ENCODE data around the gene VSX1.

The VSX1 gene

DNA sequence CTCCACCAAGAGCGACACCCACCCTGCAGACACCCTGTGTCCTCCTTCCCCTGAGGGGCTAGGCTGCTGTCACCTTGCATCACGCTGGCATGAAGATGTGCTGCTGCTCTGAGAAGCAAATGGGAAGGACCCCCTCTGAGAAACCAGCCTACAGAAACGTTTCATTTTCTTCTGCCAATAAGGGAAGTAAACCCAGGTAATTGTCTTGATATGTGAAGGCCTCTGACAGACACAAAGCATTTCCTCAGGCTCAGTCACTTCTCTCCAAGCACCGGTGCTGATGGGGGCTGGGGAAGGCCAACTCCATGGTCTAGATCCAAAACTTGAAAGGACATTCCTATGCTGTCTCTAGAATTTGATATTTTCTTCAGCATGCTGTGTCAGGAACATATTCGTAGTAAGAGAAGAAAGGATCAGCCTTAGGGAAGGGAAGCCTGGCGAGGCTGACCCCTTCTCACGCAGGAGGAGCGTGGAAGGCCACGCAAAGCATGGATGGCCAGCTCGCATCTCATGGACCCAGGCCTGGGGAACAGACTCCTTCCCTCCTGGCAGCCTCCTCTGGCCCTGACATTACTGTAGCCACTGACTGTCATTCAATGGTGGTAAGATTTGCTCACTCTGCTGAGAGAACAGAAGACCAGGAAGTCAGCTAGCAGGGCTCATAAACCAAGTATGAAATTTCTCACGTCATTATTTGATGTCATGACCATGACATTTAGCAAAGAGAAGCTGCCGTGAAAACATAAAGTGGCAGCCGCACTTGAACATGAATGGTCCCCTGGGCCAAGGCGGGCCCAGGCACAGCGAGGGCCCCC lies 44.4 kb downstream of the VSX1 start:
- no peak for DNase-seq

DNA sequence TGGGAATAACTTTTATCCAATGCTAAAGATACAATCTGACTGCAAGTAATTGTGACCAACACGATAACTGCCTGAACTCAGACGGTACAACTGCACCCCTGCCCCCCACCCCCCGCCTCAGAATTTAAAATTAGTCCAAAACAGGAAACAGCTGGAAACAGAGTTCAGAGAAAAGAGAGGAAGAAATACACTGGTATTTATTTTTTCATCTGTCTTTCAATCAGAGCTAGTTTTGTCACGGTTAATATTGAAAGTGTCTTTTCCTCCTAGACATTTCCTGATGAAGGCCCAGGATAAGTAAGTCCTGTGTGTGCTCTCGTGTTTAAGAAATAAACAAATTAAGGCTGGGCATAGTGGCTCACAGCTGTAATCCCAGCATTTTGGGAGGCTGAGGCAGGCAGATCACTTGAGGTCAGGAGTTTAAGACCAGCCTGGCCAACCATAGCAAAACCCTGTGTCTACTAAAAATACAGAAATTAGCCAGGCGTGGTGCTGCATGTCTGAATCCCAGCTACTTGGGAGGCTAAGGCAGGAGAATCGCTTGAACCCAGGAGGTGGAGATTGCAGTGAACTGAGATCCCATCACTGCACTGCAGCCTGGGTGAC lies 45.5 kb downstream of the VSX1 start:
- DNase-seq, result peak in 1 of 2 donors; percentile 85

DNA sequence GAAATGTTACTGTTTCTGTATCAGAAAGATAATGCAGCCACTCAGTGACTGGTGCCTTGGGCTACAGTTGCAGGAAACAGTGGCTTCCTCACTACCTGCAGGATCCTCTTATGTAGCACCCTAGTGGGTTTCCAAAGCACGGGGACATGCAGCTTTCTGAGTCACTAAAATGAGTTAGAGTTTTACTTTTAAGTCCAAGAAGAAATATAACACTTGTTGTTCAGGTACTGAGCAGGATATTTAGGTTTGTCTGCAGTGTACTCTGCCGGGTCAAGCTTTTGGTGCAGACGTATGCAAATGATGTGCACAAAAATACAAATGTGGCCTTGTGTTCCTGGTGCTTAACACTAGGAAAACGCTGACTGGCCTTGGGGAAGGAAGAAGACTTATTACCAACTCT lies 46.0 kb downstream of the VSX1 start:
- peak in 1 of 2 donors; percentile 64 for DNase-seq

DNA sequence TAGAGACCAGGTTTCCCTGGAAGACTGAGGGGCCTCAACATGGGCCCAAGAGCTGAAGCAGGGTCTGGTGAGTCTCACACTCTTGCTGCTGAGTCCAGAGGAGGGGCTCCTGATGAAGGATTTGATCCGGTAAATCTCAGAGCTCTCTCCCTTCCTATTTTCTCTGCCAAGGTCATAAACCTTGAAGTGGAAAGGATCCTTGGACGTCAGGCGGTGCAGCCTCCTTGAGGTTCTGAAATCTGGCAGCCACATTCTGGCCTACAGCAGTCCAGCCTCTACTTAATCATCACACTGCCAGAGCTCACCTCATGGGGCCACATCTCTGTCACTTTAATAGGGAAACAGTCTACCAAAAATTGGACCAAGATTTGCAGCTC lies 48.0 kb downstream of the VSX1 start:
- DNase-seq, result no peak

DNA sequence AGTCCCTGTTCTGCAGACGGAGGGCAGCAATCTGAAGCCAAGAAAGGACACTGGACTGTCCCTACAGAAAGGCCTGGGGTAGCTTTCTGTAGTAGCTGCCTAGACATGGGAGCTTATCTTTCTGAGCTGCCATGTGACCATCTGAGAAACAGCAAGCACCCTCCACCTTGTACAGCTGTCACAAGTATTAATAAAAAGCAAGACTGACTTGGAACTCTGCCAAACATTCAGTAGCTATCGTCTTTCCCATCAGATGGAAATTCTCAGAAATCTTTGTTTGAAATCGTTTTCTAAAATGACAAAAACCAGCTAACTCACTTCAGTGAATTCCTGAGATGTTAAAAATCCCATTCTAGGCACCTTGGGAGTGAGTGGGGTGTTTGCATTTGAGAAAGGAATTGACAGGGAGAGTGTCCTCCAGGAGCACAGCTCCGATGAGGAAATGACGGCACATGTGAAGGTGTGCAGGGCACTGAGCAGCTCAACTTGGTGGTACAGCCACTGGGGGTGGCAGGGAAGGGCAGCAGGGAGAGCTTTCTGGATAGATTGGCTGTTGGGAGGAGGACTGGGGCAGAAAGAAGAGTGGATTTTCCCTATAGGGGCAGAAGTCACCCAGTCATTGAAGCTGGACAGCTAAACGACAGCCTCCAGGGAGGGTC lies 48.5 kb downstream of the VSX1 start:
- DNase-seq, result no peak

DNA sequence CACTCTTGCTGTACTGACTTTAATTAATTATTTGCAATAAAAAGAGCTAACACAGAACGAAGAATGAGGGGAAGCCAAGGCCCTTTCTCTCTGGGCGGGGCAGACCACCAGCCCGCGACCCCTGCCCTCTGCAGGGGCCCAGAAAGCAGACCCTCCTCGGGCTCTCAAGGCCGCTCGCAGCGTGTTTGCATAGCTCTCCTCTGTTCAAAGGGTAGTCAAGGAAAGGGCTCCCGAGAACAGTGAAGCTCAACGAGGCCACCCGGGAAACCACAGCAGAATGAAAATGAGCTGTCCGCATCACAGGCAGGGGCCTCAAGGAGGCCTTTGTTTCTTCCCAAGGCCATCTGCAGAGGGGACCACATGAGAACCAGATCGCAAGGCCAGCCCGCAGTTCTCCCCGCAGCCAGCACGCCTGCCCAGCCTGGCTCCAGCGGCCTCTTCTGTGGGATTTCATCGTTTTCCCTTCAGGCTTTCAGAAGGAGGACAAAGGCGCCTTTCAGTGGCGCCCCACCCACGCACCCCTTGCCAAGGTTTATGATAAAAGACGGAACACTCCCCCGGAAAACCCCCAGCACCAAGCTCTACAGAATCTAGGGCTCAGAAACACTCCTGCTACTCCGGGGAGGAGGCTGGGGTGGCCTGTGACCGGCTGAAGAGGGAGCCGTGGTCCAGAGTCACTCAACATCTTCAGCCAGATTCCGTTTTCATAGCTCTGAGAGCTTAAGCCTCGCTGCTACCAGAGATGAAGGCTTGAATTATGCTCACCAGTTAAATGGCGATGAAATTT lies 49.3 kb downstream of the VSX1 start:
- no peak for DNase-seq

DNA sequence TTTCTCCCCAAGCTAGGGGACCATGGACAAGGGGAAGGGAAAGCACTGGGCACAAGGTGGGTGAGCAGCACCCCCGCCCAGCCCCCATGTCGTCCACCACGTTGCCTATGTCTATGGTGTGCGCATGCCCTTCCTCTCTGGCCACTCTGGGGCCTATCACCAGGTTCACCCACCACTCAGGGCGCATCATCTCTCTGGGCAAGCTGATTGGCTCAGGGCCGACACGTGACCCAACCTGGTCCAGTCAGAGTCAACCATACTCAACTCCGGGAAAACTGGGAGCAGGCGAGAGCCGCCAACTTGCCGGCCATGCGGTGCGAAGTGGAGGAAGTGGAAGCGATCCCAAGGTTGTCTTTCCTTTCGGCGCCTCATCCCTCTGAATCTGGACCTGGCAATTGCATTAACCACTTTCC lies 49.9 kb downstream of the VSX1 start:
- DNase-seq, result no peak

DNA sequence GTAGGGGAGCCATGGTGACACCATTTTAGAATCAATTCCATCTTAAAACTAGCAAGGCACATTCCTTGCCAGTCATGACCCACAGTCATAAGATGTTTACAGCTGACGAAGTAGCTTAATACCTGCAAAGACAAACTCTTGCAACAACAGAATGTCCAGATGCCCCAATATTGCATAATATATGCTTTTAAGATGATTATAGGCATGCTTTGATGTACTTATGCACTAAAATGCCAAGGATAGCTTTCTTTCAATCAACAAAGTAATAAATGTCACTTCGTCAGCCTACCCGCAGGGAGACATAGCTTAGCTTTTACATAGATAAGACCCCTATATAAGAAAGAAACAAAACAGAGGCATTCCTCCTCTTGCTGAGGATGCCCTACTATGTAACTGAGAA lies 50.7 kb downstream of the VSX1 start:
- no peak for DNase-seq

DNA sequence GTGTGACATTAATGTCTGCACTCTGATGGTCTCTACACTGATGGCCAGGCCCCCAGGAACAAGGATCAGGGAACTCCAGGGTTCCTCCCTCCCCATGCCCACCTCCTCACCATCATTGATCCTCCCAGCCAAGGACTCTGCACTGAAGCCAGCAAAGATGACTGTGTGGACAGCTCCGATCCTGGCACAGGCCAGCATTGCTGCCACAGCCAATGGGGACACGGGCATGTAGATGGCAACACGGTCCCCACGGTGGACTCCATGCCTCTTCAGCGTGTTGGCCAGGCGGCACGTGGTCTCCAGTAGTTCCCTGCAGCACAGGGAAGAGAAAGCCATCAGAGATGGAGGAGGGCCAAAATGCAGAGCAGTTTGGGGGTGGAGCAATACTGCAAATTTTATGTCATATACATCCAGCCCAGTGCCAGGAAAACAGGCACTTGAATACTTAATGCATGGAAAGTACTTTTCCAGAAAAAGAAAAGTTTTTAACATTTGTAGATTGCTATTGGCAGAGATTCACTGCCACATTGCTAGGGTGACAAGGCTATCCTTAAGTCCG lies 51.2 kb downstream of the VSX1 start:
- DNase-seq, result no peak

DNA sequence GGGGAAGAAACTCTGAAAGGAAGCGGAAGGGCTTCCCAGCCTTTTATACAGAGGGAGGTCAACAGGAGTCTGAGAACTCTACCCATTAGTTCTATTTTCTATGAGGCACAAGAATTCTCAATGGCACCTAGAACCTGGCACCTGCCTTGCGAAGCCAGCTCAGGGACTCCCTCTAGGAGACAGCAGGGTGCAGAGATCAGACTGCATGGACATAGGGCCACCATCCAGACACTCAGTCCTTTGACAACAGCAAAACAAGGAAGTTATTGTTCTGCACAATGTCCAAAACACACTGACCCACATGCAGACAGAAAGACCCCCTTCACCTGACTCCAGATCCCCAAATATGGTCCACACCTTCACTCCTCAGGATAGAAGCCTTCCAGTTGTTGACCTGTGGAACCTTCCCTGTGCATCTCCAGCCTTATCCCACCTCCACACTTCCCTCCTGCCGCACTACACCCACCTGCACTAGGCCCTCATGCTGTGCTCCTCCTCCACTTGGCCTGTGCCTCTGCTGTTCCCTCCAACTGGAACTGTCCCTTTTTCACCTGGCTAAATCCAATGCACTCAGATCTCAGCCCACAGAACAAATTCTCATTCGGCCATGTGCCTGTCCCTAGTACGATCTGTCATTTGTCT lies 51.8 kb downstream of the VSX1 start:
- no peak for DNase-seq

DNA sequence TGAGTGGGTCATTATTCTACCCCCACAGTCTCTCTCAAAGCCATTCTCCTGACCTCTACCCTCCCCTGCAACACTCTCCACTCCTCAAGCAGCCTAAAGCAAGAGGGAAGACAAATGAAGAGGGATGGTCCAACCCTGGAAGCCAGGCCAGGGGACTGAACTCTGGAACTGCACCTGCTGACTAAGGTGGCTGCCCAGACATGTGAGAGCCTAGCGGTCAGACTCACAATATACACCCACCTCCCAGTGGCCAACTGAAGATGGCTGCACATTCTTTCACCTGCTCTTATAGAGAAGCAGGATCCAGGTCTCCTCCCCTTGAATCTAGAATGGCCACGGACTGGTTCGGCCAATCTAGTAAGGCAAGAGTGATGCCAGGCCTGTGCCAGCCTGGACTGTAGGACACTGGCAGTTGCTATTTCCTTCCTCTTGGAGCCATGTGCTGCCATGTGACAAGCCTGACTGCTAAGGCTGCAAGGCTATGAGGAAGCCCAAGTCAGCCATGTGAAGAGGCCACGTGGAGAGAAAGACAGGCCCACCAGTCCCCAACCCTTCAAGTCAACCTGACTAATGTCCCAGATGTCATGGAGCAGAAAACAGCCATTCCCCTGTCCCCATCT lies 55.8 kb downstream of the VSX1 start:
- DNase-seq, result no peak
